RWPE2 (cell line): ENCODE data around the gene MYO7A.

ENCODE experiments used
- ATAC-seq: fragments of 200-7000 bp; cut with Tn5 transposase; 3 replicates; pipeline ENCODE4 v1.9.1; 2021; ENCODE audit warnings: low read depth
- DNase-seq: peaks from one replicate; pipeline ENCODE4 v3.0.0-alpha.2; 2020; ENCODE audit warnings: low spot score
- H3K27ac ChIP-seq: fragments of 450-650 bp; 2 replicates; pipeline ENCODE4 v1.5.1; 2017; ENCODE audit warnings: mild to moderate bottlenecking; ENCODE audit not compliant: poor library complexity, severe bottlenecking
- H3K27me3 ChIP-seq: fragments of 250-450 bp; sonication (Bioruptor Pico); 2 replicates; pipeline ENCODE4 v1.5.1; 2021; ENCODE audit warnings: mild to moderate bottlenecking, moderate library complexity; ENCODE audit not compliant: insufficient read depth, poor library complexity, severe bottlenecking
- H3K36me3 ChIP-seq: fragments of 250-450 bp; sonication (Bioruptor Pico); 2 replicates; pipeline ENCODE4 v1.5.1; 2020; ENCODE audit warnings: low read depth, mild to moderate bottlenecking, moderate library complexity
- H3K4me1 ChIP-seq: fragments of 250-450 bp; sonication (Bioruptor Pico); 2 replicates; pipeline ENCODE4 v1.5.1; 2021; ENCODE audit warnings: mild to moderate bottlenecking, moderate library complexity; ENCODE audit not compliant: insufficient read depth, poor library complexity, severe bottlenecking
- H3K4me3 ChIP-seq: fragments of 250-450 bp; sonication (Bioruptor Pico); 2 replicates; pipeline ENCODE4 v1.5.1; 2021; ENCODE audit warnings: mild to moderate bottlenecking, moderate library complexity; ENCODE audit not compliant: severe bottlenecking
- H3K9me3 ChIP-seq: fragments of 250-450 bp; sonication (Bioruptor Pico); 2 replicates; pipeline ENCODE4 v1.5.1; 2021; ENCODE audit warnings: mild to moderate bottlenecking, moderate library complexity; ENCODE audit not compliant: severe bottlenecking
- TF ChIP-seq, protein P1 (sequence below): fragments of 450-650 bp; IDR thresholded peaks from one replicate; pipeline ENCODE4 v1.5.1; 2017; ENCODE audit warnings: mild to moderate bottlenecking, moderate library complexity; ENCODE audit not compliant: poor library complexity, severe bottlenecking

The MYO7A gene

GRCh38 chr11:77152846-77153245 is 24.8 kb downstream of the MYO7A start:
- H3K27ac ChIP-seq, result no peak overlapping the region
- H3K4me3 ChIP-seq, result no peak overlapping the region
- no peaks in the 10 kb centered on the region for H3K9me3 ChIP-seq
- no peaks in the 10 kb centered on the region for H3K27me3 ChIP-seq
- H3K36me3 ChIP-seq, result no peaks in the 10 kb centered on the region
- ATAC-seq, result no peak
- no peak for DNase-seq
- TF ChIP-seq, protein P1, sequence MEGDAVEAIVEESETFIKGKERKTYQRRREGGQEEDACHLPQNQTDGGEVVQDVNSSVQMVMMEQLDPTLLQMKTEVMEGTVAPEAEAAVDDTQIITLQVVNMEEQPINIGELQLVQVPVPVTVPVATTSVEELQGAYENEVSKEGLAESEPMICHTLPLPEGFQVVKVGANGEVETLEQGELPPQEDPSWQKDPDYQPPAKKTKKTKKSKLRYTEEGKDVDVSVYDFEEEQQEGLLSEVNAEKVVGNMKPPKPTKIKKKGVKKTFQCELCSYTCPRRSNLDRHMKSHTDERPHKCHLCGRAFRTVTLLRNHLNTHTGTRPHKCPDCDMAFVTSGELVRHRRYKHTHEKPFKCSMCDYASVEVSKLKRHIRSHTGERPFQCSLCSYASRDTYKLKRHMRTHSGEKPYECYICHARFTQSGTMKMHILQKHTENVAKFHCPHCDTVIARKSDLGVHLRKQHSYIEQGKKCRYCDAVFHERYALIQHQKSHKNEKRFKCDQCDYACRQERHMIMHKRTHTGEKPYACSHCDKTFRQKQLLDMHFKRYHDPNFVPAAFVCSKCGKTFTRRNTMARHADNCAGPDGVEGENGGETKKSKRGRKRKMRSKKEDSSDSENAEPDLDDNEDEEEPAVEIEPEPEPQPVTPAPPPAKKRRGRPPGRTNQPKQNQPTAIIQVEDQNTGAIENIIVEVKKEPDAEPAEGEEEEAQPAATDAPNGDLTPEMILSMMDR, result no peak
- no peaks in the 10 kb centered on the region for H3K4me1 ChIP-seq

- ATAC-seq, result no peak
- H3K4me1 ChIP-seq, result no peaks in the 10 kb centered on the region
- TF ChIP-seq, protein P1, result no peak
Observed at GRCh38 chr11:77153276-77154185, 25.5 kb downstream of the MYO7A start.

GRCh38 chr11:77154381-77155081 is 26.5 kb downstream of the MYO7A start:
- TF ChIP-seq, protein P1, result no peak
- H3K9me3 ChIP-seq, result no peaks in the 10 kb centered on the region
- DNase-seq, result no peak
- H3K4me1 ChIP-seq, result no peaks in the 10 kb centered on the region
- no peak overlapping the region for H3K27ac ChIP-seq
- no peak overlapping the region for H3K4me3 ChIP-seq
- no peaks in the 10 kb centered on the region for H3K36me3 ChIP-seq
- H3K27me3 ChIP-seq, result no peaks in the 10 kb centered on the region
- no peak for ATAC-seq

More at GRCh38 chr11:77153276-77154185, 25.5 kb downstream of the MYO7A start:
- Histone ChIP-seq H3K27ac (no peak overlapping the region), H3K4me3 (no peak overlapping the region), H3K36me3 (no peaks in the 10 kb centered on the region), H3K27me3 (no peaks in the 10 kb centered on the region), H3K9me3 (no peaks in the 10 kb centered on the region)
- DNase-seq, result no peak

DNA sequence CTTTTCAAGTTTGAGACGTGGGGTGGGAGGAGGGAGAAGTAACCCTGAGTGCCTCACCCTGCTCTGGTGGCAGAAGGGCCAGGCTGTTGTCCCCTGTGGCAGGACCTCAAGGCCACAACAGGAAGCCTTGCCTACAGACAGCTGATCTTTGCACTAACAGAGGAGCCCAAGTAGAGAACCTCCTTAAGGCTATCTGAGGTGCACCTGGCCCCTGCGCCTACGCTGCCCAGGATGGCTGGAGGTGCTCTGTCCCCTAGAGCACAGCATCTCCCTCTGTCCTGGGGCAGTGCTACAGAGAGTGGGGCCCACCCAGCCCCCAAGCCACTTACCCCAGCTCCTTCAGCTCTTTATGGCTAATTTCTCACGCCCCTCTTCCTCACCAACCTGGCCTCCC is 27.0 kb downstream of the MYO7A start:
- DNase-seq (no peak), ATAC-seq (no peak)
- Histone ChIP-seq H3K36me3 (no peaks in the 10 kb centered on the region), H3K9me3 (no peaks in the 10 kb centered on the region), H3K27me3 (no peaks in the 10 kb centered on the region), H3K27ac (no peak overlapping the region), H3K4me3 (no peak overlapping the region), H3K4me1 (no peaks in the 10 kb centered on the region)
- TF ChIP-seq, protein P1, result no peak
